Keratinocyte (primary cell): Measurements from ENCODE around the gene GTF2B. TPM values are rescaled to one million over a fixed set of nuclear protein-coding genes. Genes with fewer than 3 reads are reported as not detected.

Experiments
- DNase-seq: peaks from one replicate; pipeline ENCODE4 v3.0.0-alpha.2; 2011; ENCODE audit warnings: low read depth, missing footprints, low spot score
- FAIRE-seq: peaks from 2 replicates; lab custom pipeline; 2011; peaks lifted over from hg19 to GRCh38; lab: Jason Lieb, UNC
- H2AFZ ChIP-seq: 2 replicates; pipeline ENCODE4 v1.6.0; 2012; ENCODE audit warnings: low read length, control low read depth, inconsistent platforms; ENCODE audit not compliant: control insufficient read depth
- H3K27ac ChIP-seq: 2 replicates; pipeline ENCODE4 v1.5.1; 2011; ENCODE audit warnings: low read length; ENCODE audit not compliant: control insufficient read depth, insufficient read depth
- H3K27me3 ChIP-seq: 3 replicates; pipeline ENCODE4 v1.6.0; 2011; ENCODE audit warnings: low read length; ENCODE audit not compliant: control insufficient read depth, insufficient read depth; ENCODE audit errors: extremely low read depth
- H3K36me3 ChIP-seq, 2 experiments: 2 replicates in 1 of 2; 3 replicates in 1 of 2; pipeline ENCODE4 v1.5.1; 2011; ENCODE audit warnings: low read length in 2 of 2, mild to moderate bottlenecking in 1 of 2; ENCODE audit not compliant: control insufficient read depth in 2 of 2, insufficient read depth in 2 of 2; ENCODE audit errors: extremely low read depth in 1 of 2
- H3K4me1 ChIP-seq: 3 replicates; pipeline ENCODE4 v1.5.1; 2011; ENCODE audit warnings: low read length; ENCODE audit not compliant: control insufficient read depth, insufficient read depth; ENCODE audit errors: extremely low read depth
- H3K4me2 ChIP-seq: 3 replicates; pipeline ENCODE4 v1.6.0; 2011; ENCODE audit warnings: low read depth, low read length; ENCODE audit not compliant: control insufficient read depth, insufficient read depth; ENCODE audit errors: extremely low read depth
- H3K4me3 ChIP-seq, 3 experiments: fragments of 200-600 bp in 1 of 3; sonication (generic) in 1 of 3; 2 replicates in 2 of 3; 3 replicates in 1 of 3; pipeline ENCODE4 v1.5.1; 2011 to 2016; ENCODE audit warnings: low read length in 3 of 3, mild to moderate bottlenecking in 3 of 3, control low read depth in 2 of 3, inconsistent platforms in 1 of 3, low read depth in 1 of 3, mixed read lengths in 1 of 3, mixed run types in 1 of 3, moderate library complexity in 1 of 3; ENCODE audit not compliant: control insufficient read depth in 2 of 3, insufficient read depth in 2 of 3; ENCODE audit errors: extremely low read depth in 1 of 3
- H3K79me2 ChIP-seq: 2 replicates; pipeline ENCODE4 v1.6.0; 2012; ENCODE audit warnings: low read length; ENCODE audit not compliant: control insufficient read depth, insufficient read depth
- H3K9ac ChIP-seq: 3 replicates; pipeline ENCODE4 v1.6.0; 2011; ENCODE audit warnings: low read length; ENCODE audit not compliant: control insufficient read depth, insufficient read depth; ENCODE audit errors: extremely low read depth
- H3K9me1 ChIP-seq: 3 replicates; pipeline ENCODE4 v1.6.0; 2011; ENCODE audit warnings: low read length; ENCODE audit not compliant: control insufficient read depth, insufficient read depth; ENCODE audit errors: extremely low read depth
- H3K9me3 ChIP-seq: 2 replicates; pipeline ENCODE4 v1.5.1; 2012; ENCODE audit warnings: low read depth, low read length; ENCODE audit not compliant: control insufficient read depth
- H4K20me1 ChIP-seq: 3 replicates; pipeline ENCODE4 v1.6.0; 2011; ENCODE audit warnings: low read length; ENCODE audit not compliant: control insufficient read depth, insufficient read depth; ENCODE audit errors: extremely low read depth
- CTCF ChIP-seq, 3 experiments: IDR thresholded peaks in 1 of 3; conservative IDR thresholded peaks in 1 of 3; optimal IDR thresholded peaks in 1 of 3; 2 replicates in 2 of 3; 3 replicates in 1 of 3; pipeline versions ENCODE3 to v1.5.1; 2011; ENCODE audit warnings: low read length in 3 of 3, mild to moderate bottlenecking in 3 of 3, moderate library complexity in 2 of 3, control low read depth in 1 of 3, inconsistent platforms in 1 of 3; ENCODE audit not compliant: insufficient read depth in 2 of 3; ENCODE audit errors: extremely low read depth in 1 of 3
- EZH2 ChIP-seq: IDR thresholded peaks from one replicate; pipeline ENCODE4 v1.6.1; 2012; ENCODE audit warnings: inconsistent platforms, mild to moderate bottlenecking, low read length, moderate library complexity
- dilution Hi-C: fragments of 300-500 bp; cut with MboI; formaldehyde crosslinking; loops from one replicate; pipeline ENCODE4 v1.7.0; 2020; ENCODE audit warnings: low sequenced_read_pairs; ENCODE audit not compliant: extremely low pct_ligation_motif_present
- polyA plus RNA-seq, 5 experiments: library from polyadenylated mRNA; depleted of rRNA in 3 of 5; stranded (reverse) in 3 of 5; stranded (forward) in 1 of 5; unstranded in 1 of 5; fragments of >200 nt; gene quantifications; 1 replicate in 1 of 5; 2 replicates in 3 of 5; 3 replicates in 1 of 5; pipeline versions ENCODE4 v1.2.1 to v1.2.3, GENCODE V29; 2011 to 2012; ENCODE audit warnings: missing spikeins in 2 of 5, low read depth in 1 of 5, low replicate concordance in 1 of 5

The GTF2B gene
- polyA plus RNA-seq, 1 donor (not counting 4 experiments of a cell fraction or from before 2014, with no cell fraction given) = 63.8 TPM

GRCh38 chr1:88900883-88901282 is 9.5 kb upstream of the GTF2B start:
- H3K9ac ChIP-seq = no peak overlapping the region
- H3K36me3 ChIP-seq = no peaks in the 10 kb centered on the region
- TF ChIP-seq EZH2 (no peak), CTCF (optimal IDR thresholded peaks at IDR 0.05 in 1 of 3, IDR thresholded peaks at IDR 0.05 in 1 of 3, conservative IDR thresholded peaks at IDR 0.05 in 1 of 3; ENCODE audit: extremely low read depth in 1 of 3, insufficient read depth in 2 of 3, low read length in 3 of 3) (no peak)
- H3K4me1 ChIP-seq = no peaks in the 10 kb centered on the region
- DNase-seq = no peak
- no peaks in the 10 kb centered on the region for H3K27me3 ChIP-seq
- no peak for FAIRE-seq
- no peaks in the 10 kb centered on the region for H4K20me1 ChIP-seq
- H2AFZ ChIP-seq = no peak overlapping the region
- no peak overlapping the region for H3K4me2 ChIP-seq
- no peaks in the 10 kb centered on the region for H3K79me2 ChIP-seq
- no peaks in the 10 kb centered on the region for H3K9me1 ChIP-seq
- no peak overlapping the region for H3K27ac ChIP-seq
- dilution Hi-C loops = no loop called here
- H3K9me3 ChIP-seq = no peaks in the 10 kb centered on the region
- no peak overlapping the region for H3K4me3 ChIP-seq

DNA sequence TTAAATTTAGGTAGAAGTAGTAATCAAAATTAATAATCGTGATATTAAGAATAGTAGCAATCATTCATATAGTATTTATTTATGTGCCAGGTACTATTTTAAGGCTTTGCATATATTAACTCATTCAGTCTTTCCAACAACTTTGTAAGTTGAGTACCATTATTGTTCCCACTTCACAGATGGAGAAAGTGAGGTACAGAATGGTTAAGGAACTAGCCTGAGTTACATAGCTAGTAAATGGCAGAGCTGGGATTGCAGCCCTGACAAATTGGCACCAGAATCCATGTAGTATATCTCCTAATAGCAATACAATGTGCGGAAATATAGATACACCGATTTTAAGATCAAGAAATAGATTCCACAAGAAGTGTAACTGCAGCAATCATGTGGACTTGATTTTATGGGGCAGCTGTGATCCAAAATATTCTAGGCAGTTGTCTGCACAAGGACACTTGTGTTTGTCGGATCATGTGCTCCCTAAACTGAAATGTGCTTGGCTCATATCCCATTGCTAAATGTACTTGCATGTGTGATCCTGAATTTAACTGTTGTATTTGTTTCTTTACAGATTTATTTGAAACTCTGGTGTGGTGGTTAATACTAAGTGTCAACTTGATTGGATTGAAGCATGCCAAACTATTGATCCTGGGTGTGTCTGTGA is 5.8 kb upstream of the GTF2B start:
- no peaks in the 10 kb centered on the region for H3K79me2 ChIP-seq
- H2AFZ ChIP-seq = no peak overlapping the region
- H3K4me1 ChIP-seq = no peaks in the 10 kb centered on the region
- dilution Hi-C loops = no loop called here
- H3K27ac ChIP-seq = no peak overlapping the region
- no peak for TF ChIP-seq EZH2
- no peak for TF ChIP-seq CTCF (optimal IDR thresholded peaks at IDR 0.05 in 1 of 3, IDR thresholded peaks at IDR 0.05 in 1 of 3, conservative IDR thresholded peaks at IDR 0.05 in 1 of 3; ENCODE audit: extremely low read depth in 1 of 3, insufficient read depth in 2 of 3, low read length in 3 of 3)
- no peaks in the 10 kb centered on the region for H4K20me1 ChIP-seq
- H3K9me1 ChIP-seq = no peaks in the 10 kb centered on the region
- no peak overlapping the region for H3K4me2 ChIP-seq
- H3K9ac ChIP-seq = no peak overlapping the region
- H3K36me3 ChIP-seq = no peaks in the 10 kb centered on the region
- H3K4me3 ChIP-seq = no peak overlapping the region
- DNase-seq (no peak), FAIRE-seq (no peak)
- H3K27me3 ChIP-seq = no peaks in the 10 kb centered on the region
- H3K9me3 ChIP-seq = no peaks in the 10 kb centered on the region
